Adipocyte (in vitro differentiated cells): ENCODE results near the gene C17orf67.

Experiments used
- DNase-seq: peaks from one replicate; pipeline ENCODE4 v3.0.0-alpha.2; 2015; ENCODE audit warnings: low read depth
- H3K27me3 ChIP-seq: replicated peaks from 2 replicates; pipeline ENCODE4 v1.7.0; 2013; ENCODE audit warnings: mild to moderate bottlenecking, low read length, moderate library complexity; ENCODE audit not compliant: control insufficient read depth, insufficient read depth
- H3K36me3 ChIP-seq: 2 replicates; pipeline ENCODE4 v1.7.0; 2013; ENCODE audit warnings: low read length, mild to moderate bottlenecking, moderate library complexity; ENCODE audit not compliant: control insufficient read depth, insufficient read depth, severe bottlenecking
- H3K4me1 ChIP-seq: 2 replicates; pipeline ENCODE4 v1.7.0; 2013; ENCODE audit warnings: mild to moderate bottlenecking, low read length, moderate library complexity; ENCODE audit not compliant: control insufficient read depth, insufficient read depth
- H3K4me3 ChIP-seq: 2 replicates; pipeline ENCODE4 v1.7.0; 2013; ENCODE audit warnings: mild to moderate bottlenecking, low read length, moderate library complexity
- H3K9ac ChIP-seq: 2 replicates; pipeline ENCODE4 v1.7.0; 2013; ENCODE audit warnings: mild to moderate bottlenecking, low read length, moderate library complexity
- H3K9me3 ChIP-seq: 2 replicates; pipeline ENCODE4 v1.7.0; 2013; ENCODE audit warnings: mild to moderate bottlenecking, low read length, moderate library complexity; ENCODE audit not compliant: control insufficient read depth

The C17orf67 gene

DNA sequence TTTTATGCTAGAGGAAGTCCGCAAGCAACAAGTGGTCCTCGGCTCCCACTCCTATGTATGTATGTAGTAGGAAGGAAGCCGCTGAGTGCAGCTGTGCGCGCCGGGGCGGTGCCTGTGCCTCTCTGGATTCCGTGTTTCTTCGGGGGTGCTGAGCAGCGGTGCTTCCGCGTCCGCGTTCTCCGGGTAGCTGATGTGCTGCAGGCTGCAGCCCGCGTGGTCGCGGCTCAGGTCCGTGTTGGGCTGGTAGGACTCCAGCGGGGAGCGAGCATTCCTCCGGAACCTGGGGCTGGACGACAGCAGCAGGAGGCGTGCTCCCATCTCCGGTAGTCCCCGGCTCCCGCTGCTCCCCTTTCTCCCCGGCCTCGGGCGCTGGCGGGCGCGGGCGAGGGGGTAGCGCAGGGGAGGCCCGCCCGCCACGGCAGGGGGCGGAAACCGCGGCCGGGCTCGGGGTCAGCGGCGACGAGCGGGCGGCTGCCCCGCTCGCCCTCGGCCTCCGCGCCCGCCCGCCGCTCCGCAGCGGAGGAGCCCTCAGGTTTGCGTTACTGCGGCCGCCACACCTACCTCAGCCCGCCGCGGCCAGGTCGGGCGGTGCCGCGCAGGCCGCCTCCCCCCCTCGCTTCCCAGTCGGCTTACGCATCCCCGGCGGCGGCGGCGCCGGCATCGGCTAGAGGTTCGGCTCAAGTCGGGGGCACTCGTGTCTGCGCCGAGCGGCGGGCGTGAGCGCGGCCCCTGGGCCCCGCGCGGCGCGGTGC, 487 bp downstream of the C17orf67 start:
- Histone ChIP-seq H3K9me3 (no peaks in the 10 kb centered on the region), H3K4me3 (peak overlapping the region; percentile 90), H3K4me1 (peaks cover 11% of the 10 kb centered on the region), H3K36me3 (no peaks in the 10 kb centered on the region), H3K27me3 (no peaks in the 10 kb centered on the region), H3K9ac (peak overlapping the region; percentile 89)
- peak; percentile 73 for DNase-seq

DNA sequence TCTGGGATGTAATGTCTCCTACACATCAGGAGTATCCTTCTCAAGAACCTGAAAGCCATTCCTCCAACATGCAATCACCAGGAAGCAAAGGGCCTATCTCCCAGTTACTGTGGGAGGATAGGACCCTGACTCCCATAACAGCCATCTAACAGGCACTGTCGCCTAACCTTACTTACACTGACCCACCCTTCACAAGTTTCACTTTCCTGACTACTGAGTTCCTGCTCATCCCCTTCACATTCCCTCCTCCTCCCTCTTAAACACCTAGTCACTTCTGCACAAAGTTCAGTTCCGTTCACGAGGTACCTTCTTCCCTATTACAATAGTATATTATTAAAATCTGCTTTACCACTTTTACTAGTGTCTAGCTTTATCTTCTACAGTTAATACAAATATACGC, 1.3 kb downstream of the C17orf67 start:
- H3K4me1 ChIP-seq, result peaks cover 11% of the 10 kb centered on the region
- no peaks in the 10 kb centered on the region for H3K9me3 ChIP-seq
- H3K4me3 ChIP-seq, result peak overlapping the region; percentile 90
- H3K9ac ChIP-seq, result peak overlapping the region; percentile 89
- H3K36me3 ChIP-seq, result no peaks in the 10 kb centered on the region
- H3K27me3 ChIP-seq, result no peaks in the 10 kb centered on the region
- no peak for DNase-seq

DNA sequence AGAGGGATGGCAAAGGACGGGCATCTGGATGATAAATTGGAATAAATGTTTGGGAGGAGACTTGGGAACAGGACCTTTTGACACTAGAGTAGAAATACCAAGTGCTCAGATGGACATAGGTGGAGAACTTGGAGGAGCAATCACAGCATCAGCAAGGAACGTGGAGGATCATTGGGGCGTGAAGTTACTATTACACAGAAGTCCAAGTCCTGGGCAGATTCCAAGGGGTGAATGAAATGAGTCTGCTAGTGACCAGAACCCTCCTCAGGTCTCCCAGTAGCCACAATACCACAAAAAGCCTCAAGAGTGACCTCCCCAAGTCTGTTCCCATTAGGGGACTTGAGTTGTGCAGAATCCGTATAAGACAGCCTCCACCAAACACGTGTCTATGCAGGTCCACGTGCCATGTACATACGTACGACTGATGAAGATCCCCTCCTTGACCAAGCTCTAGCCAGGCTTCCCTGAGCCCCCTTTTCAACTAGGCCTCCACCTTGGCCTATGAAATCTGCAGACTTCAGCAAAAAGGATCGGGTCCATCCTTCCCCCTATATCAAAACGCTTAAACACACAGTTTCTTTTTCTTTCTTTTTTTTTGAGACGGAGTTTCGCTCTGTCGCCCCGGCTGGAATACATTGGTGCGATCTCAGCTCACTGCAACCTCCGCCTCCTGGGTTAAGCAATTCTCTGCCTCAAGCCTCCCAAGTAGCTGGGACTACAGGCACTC, 2.2 kb downstream of the C17orf67 start:
- no peak for DNase-seq
- H3K27me3 ChIP-seq, result no peaks in the 10 kb centered on the region
- H3K36me3 ChIP-seq, result no peaks in the 10 kb centered on the region
- H3K9ac ChIP-seq, result no peak overlapping the region
- no peaks in the 10 kb centered on the region for H3K9me3 ChIP-seq
- H3K4me3 ChIP-seq, result no peak overlapping the region
- H3K4me1 ChIP-seq, result peaks cover 11% of the 10 kb centered on the region

DNA sequence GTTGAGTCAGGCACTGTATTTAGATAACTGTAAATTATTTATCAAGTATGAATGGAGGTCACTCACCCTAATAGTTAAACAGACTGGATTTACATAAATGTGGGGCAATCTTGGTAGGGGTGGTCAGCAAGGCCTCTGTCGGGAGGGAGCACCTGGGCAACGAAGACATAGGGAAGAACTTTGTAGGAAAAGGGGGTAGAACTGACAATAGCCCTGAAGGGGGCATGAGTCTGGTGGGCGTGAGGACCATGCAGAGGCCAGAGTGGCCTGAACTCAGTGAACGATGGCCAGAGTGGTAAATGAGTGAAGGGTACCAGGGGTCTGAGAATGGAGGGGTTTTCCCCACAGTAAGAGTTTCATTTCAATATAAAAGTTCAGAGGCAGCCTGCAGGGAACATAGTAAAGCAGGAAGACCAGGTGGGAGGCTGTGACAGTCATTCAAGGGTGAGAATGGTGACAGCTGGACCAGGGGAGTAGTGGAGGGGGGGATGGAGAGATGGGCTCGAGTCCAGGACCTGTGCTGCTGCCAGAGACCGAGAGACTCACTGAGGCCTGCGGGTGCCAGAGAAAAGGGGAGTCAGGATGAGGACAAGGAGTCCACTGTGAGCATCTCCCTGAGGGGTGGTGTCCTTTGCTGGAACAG, 2.9 kb downstream of the C17orf67 start:
- DNase-seq, result no peak
- Histone ChIP-seq H3K36me3 (no peaks in the 10 kb centered on the region), H3K4me1 (peaks cover 11% of the 10 kb centered on the region), H3K27me3 (no peaks in the 10 kb centered on the region), H3K9me3 (no peaks in the 10 kb centered on the region), H3K9ac (no peak overlapping the region), H3K4me3 (no peak overlapping the region)

DNA sequence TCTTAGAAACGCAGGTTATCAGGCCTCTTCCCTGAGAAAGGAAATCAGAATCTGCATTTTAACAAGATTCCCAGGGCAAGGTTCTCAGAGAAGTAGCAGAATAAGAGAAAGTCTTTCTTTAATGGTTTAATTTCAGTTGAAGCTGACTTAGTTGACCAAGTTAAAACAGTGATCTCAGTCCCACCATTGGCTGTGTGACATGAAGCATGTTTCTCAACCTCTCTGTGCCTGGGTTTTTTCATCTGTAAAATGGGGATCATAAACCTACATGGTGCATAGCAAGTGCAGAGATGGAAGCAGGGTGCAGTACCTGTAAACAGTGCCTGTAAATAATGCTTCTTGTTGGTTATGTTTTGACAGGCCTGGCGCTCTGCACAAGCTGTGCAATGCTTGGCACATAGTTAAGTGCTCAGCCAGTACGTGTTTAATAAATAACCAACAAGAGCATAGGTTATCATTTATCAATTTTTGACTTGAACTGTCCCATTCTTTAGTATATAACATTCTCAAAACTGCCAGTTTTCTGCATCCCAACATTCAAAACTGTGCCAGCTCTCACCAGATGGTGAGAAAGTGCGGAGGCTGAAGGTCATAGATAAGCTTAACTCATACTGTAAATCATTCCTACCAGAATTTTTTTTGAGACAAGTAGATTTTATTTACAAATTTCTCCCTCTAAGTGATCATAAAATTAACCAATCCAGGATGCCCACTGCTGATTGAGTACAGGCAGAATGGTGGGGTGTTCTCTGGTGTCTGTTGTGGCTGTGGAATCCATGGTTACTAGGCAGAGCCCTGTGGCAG, 6.9 kb downstream of the C17orf67 start:
- Histone ChIP-seq H3K9ac (no peak overlapping the region), H3K27me3 (no peaks in the 10 kb centered on the region), H3K36me3 (no peaks in the 10 kb centered on the region), H3K4me3 (no peak overlapping the region), H3K9me3 (no peaks in the 10 kb centered on the region), H3K4me1 (no peaks in the 10 kb centered on the region)
- DNase-seq, result no peak

DNA sequence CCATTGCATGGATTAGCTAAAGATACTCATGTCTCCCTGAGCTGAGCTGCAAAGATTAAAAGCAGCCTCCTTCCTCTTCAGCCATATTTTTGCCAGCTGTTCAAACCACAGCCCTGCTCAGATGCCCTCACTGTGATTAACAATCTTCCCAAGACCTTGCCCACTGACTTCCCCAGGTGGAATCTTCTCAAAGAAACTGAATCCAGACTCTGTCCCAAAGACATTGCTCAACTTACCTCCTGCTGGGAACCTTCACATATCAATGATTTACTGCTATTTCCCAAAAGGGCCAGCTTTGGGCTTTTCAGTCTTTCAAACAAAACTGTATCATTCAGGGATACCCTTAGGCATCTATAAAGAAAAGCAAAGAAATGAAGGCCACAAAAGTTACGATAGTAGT, 9.2 kb downstream of the C17orf67 start:
- H3K4me1 ChIP-seq, result peaks cover 6% of the 10 kb centered on the region
- no peaks in the 10 kb centered on the region for H3K27me3 ChIP-seq
- no peaks in the 10 kb centered on the region for H3K9me3 ChIP-seq
- no peaks in the 10 kb centered on the region for H3K36me3 ChIP-seq
- no peak overlapping the region for H3K9ac ChIP-seq
- DNase-seq, result no peak
- H3K4me3 ChIP-seq, result no peak overlapping the region

DNA sequence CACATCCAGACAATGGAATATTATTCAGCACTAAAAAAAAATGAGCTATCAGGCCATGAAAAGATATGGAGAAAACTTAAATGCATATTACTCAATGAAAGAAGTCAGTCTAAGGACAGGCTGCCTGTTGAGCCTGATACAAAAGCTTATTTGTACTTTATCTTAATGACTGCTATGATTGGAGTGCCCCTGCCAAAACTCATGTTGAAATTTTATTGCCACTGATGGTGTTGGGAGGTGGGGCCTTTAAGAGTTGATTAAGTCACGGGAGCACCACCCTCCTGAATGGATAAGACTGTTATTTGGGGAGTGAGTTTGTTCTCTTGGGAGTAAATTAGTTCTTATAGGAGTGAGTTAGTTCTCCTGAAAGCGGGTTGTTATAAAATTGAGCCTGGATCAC, 9.9 kb downstream of the C17orf67 start:
- no peak for DNase-seq
- no peak overlapping the region for H3K9ac ChIP-seq
- no peaks in the 10 kb centered on the region for H3K36me3 ChIP-seq

DNA sequence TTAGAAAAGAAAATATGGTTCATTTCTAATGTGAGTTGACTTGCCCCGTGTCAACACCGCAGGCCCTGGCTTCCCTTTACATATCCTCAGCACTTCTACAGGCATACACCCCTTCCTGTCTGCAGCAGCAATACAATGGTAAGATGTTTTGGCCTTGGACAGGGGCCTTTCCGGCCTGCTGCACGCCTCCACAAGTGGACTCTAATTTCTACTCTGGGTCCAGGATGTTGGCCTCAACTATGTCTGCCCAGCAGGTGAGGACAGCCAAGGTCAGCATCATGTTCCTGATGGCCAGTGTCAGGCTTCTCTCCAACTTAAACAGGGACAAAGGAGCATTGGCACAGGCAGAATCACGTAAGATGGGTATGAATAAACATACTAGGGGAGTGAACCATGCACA, 11.0 kb downstream of the C17orf67 start:
- peaks cover 6% of the 10 kb centered on the region for H3K4me1 ChIP-seq
- H3K36me3 ChIP-seq, result no peaks in the 10 kb centered on the region
- no peaks in the 10 kb centered on the region for H3K27me3 ChIP-seq
- DNase-seq, result no peak
- H3K9ac ChIP-seq, result no peak overlapping the region
- H3K4me3 ChIP-seq, result no peak overlapping the region
- H3K9me3 ChIP-seq, result no peaks in the 10 kb centered on the region

More for the DNA sequence above, 9.9 kb downstream of the C17orf67 start:
- Histone ChIP-seq H3K4me3 (no peak overlapping the region), H3K4me1 (peaks cover 6% of the 10 kb centered on the region), H3K27me3 (no peaks in the 10 kb centered on the region), H3K9me3 (no peaks in the 10 kb centered on the region)

DNA sequence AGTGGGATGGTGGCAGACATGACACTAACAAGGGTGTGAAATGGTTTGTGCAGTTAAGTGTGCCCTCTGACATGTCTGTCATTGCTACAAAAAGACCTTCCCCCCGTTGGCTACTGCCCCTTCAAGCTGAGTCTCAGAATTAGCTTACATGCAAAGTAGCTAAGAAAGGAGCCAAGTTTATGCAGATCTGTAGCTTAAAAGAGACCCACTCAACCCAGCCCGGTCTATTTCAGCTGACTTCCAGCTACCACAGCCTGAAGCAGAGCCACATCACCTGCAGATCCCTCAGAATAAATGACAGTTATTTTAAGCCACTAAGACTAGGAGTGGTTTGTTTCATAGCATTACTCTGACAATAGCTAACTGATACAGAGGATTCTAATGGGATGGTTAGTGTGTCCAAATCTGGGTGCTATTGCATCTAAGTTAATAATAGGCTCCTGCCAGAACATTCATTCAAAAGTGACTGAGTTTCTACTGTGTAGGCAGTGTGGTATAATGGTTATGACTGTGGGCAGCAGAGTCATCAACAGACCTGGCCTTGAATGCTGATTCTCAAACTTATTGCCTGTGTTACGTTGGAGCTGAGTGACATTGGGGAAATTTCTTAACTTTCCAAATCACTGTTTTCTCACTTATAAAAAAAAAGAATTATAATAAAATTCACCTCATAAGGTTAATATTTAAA, 11.7 kb downstream of the C17orf67 start:
- Histone ChIP-seq H3K9ac (no peak overlapping the region), H3K36me3 (no peaks in the 10 kb centered on the region), H3K4me1 (peaks cover 6% of the 10 kb centered on the region), H3K27me3 (no peaks in the 10 kb centered on the region), H3K9me3 (no peaks in the 10 kb centered on the region), H3K4me3 (no peak overlapping the region)
- DNase-seq, result no peak

DNA sequence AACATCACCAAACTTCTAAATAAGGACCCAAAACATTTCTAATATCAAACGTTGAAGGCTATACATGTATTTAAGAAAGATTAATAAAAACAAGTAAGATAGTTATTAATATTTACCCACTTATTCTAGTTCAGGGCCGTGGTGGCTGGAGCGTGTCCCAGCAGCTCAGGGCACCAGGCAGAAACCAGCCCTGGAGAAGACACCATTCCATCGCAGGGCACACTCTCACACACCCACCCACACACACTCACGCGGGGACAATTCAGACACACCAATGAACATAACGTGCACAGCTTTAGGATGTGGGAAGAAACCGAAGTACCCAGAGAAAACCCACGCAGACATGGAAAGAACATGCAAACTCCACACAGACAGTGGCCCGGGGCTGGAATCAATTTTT, 13.5 kb downstream of the C17orf67 start:
- Histone ChIP-seq H3K9ac (no peak overlapping the region), H3K4me3 (no peak overlapping the region), H3K36me3 (no peaks in the 10 kb centered on the region), H3K9me3 (no peaks in the 10 kb centered on the region), H3K4me1 (peaks cover 6% of the 10 kb centered on the region), H3K27me3 (no peaks in the 10 kb centered on the region)
- DNase-seq, result no peak
